HepG2 (cell line): ENCODE results near the gene ABAT. TPM values are rescaled to one million over a fixed set of nuclear protein-coding genes. Genes with fewer than 3 reads are reported as not detected.

ENCODE experiments used
- CHD4 ChIP-seq: fragments of 200-600 bp; sonication (generic); IDR thresholded peaks from 2 replicates; pipeline ENCODE4 v1.7.0; 2017; ENCODE audit warnings: mild to moderate bottlenecking, low read length, borderline replicate concordance
- ETV5 ChIP-seq: IDR thresholded peaks from 2 replicates; pipeline ENCODE4 v1.6.1; 2018; ENCODE audit warnings: missing biosample characterization, missing genetic modification reagents, inconsistent platforms, borderline replicate concordance
- HMGA1 ChIP-seq: sonication (generic); formaldehyde crosslinking; conservative IDR thresholded peaks from 2 replicates; pipeline ENCODE4 v1.4.0; 2020; ENCODE audit warnings: missing genetic modification reagents
- KLF16 ChIP-seq, 2 experiments: sonication (generic) in 1 of 2; formaldehyde crosslinking in 1 of 2; IDR thresholded peaks; 2 replicates each; pipeline versions ENCODE4 v1.6.1 to v1.8.0; 2016 to 2023; ENCODE audit warnings: missing genetic modification reagents in 2 of 2, missing compliant biosample characterization in 1 of 2
- MYC ChIP-seq: sonication (generic); formaldehyde crosslinking; IDR thresholded peaks from 2 replicates; pipeline ENCODE4 v1.9.0; 2021; ENCODE audit warnings: missing genetic modification reagents, borderline replicate concordance
- NPAS2 ChIP-seq: sonication (generic); formaldehyde crosslinking; IDR thresholded peaks from 2 replicates; pipeline ENCODE4 v1.8.0; 2022; ENCODE audit warnings: mild to moderate bottlenecking, missing genetic modification reagents, borderline replicate concordance
- NR2C2 ChIP-seq: sonication (generic); formaldehyde crosslinking; IDR thresholded peaks from 2 replicates; pipeline ENCODE4 v1.4.0; 2020; ENCODE audit warnings: missing genetic modification reagents, mild to moderate bottlenecking, moderate library complexity, borderline replicate concordance
- REL ChIP-seq: sonication (generic); formaldehyde crosslinking; conservative IDR thresholded peaks from 2 replicates; pipeline ENCODE4 v1.8.0; 2022; ENCODE audit warnings: mild to moderate bottlenecking, missing genetic modification reagents, moderate library complexity
- REXO4 ChIP-seq: sonication (generic); formaldehyde crosslinking; IDR thresholded peaks from 2 replicates; pipeline ENCODE4 v1.8.0; 2022; ENCODE audit warnings: missing genetic modification reagents, mild to moderate bottlenecking, borderline replicate concordance
- RXRB ChIP-seq: IDR thresholded peaks from 2 replicates; pipeline ENCODE4 v1.6.1; 2016; ENCODE audit warnings: borderline replicate concordance, missing genetic modification reagents, missing compliant biosample characterization
- SKI ChIP-seq: fragments of 450-650 bp; IDR thresholded peaks from one replicate; pipeline ENCODE4 v1.6.1; 2018; ENCODE audit warnings: mild to moderate bottlenecking; ENCODE audit not compliant: partially characterized antibody
- SMAD1 ChIP-seq: sonication (generic); formaldehyde crosslinking; IDR thresholded peaks from 2 replicates; pipeline ENCODE4 v1.4.0; 2020; ENCODE audit warnings: missing genetic modification reagents, low read depth, mild to moderate bottlenecking, borderline replicate concordance
- ZMYM2 ChIP-seq: sonication (generic); formaldehyde crosslinking; IDR thresholded peaks from 2 replicates; pipeline ENCODE4 v1.8.0; 2022; ENCODE audit warnings: mild to moderate bottlenecking, missing genetic modification reagents
- ZNF124 ChIP-seq: sonication (generic); formaldehyde crosslinking; IDR thresholded peaks from 2 replicates; pipeline ENCODE4 v1.4.0; 2020; ENCODE audit warnings: missing genetic modification reagents
- ZNF354B ChIP-seq: sonication (generic); formaldehyde crosslinking; IDR thresholded peaks from 2 replicates; pipeline ENCODE4 v1.8.0; 2022; ENCODE audit warnings: mild to moderate bottlenecking, missing genetic modification reagents
- ZNF362 ChIP-seq: sonication (generic); formaldehyde crosslinking; IDR thresholded peaks from 2 replicates; pipeline ENCODE4 v1.4.0; 2020; ENCODE audit warnings: missing genetic modification reagents, mild to moderate bottlenecking, borderline replicate concordance
- ZNF569 ChIP-seq: sonication (generic); formaldehyde crosslinking; IDR thresholded peaks from 2 replicates; pipeline ENCODE4 v1.5.0; 2020; ENCODE audit warnings: mild to moderate bottlenecking, missing genetic modification reagents, moderate library complexity, borderline replicate concordance
- polyA plus RNA-seq, 8 experiments: library from polyadenylated mRNA; depleted of rRNA in 3 of 8; stranded (reverse) in 7 of 8; unstranded in 1 of 8; fragments of >200 nt; fragmentation: Illumina TruSeq in 4 of 8; extraction: Trizol in 4 of 8; gene quantifications; 2 replicates each; pipeline versions ENCODE4 v1.2.1 to v1.2.3, GENCODE V29; 2011 to 2016; ENCODE audit warnings: low read depth in 4 of 8, missing spikeins in 1 of 8, mixed read lengths in 1 of 8; ENCODE audit not compliant: insufficient read depth in 1 of 8
- total RNA-seq, 5 experiments: library from RNA; depleted of rRNA; stranded (reverse); fragments of >200 nt; fragmentation: Illumina TruSeq; extraction: Trizol; gene quantifications; 2 replicates each; pipeline ENCODE4 v1.2.3, GENCODE V29; 2016; ENCODE audit warnings: low read depth in 1 of 5
- TF ChIP-seq, protein P1 (sequence below), 2 experiments: fragments of 450-650 bp in 1 of 2; sonication (generic) in 1 of 2; formaldehyde crosslinking in 1 of 2; IDR thresholded peaks; 2 replicates each; pipeline versions ENCODE4 v1.6.1 to v1.8.0; 2016 to 2022; ENCODE audit warnings: antibody characterized with exemption in 1 of 2, mild to moderate bottlenecking in 1 of 2, missing genetic modification reagents in 1 of 2

Gene ABAT
- total and polyA plus RNA-seq, 2 of the 13 experiments (the other 11 are each of a cell fraction or from before 2014, with no cell fraction given): 47.6 to 97.3 TPM

DNA sequence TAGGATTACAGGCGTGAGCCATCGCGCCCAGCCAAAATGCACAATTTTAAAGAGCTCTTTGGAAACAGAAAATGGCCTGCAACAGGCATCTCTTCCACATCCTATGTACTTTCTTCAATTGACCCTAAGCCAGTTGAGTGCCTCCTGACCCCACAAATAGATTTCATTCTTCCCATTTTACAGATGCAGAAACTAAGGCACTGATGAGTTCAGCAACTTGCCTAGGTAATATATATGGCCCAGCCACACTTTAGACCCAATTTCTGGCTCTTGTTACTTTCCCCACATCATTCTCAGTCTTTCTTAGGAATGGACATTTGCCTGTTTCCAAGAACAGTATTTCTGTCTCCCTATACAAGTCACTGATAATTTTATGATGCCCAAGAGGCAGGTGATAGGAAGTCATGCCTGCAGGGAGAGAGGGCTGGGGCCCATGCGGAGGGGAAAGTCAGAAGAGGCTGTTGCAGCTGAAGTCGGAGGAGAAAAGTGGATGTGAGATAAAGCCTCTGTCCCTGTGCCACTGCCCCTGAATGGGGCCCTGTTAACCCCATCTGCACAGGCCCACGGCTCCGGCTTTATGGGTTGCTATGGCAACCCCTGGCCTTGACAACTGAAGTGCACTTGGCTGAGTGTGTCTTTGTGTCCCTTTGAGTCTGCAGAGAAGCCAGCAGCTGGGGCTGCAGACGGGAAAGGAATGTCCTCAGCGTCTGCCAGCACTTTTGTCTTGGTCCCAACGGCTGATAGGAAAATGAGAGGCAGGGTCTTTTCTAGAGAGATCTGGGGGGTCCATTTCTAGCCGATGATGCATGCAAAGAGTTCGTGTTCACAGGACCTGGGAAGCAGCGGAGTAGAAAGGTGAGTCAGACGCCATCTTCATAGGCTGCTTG, 45.9 kb downstream of the ABAT start (continued):
- TF ChIP-seq ETV5: no peak
- TF ChIP-seq REXO4 (CRISPR knock-in tag): no peak
- TF ChIP-seq NR2C2 (CRISPR knock-in tag): 0 out of 2 replicates have a peak, but pooled peaks have one; percentile 18
- no peak for TF ChIP-seq ZNF354B (CRISPR knock-in tag)
- TF ChIP-seq ZNF362 (CRISPR knock-in tag): no peak
- no peak for TF ChIP-seq REL (CRISPR knock-in tag)
- no peak for TF ChIP-seq ZMYM2 (CRISPR knock-in tag)
- TF ChIP-seq, protein P1, sequence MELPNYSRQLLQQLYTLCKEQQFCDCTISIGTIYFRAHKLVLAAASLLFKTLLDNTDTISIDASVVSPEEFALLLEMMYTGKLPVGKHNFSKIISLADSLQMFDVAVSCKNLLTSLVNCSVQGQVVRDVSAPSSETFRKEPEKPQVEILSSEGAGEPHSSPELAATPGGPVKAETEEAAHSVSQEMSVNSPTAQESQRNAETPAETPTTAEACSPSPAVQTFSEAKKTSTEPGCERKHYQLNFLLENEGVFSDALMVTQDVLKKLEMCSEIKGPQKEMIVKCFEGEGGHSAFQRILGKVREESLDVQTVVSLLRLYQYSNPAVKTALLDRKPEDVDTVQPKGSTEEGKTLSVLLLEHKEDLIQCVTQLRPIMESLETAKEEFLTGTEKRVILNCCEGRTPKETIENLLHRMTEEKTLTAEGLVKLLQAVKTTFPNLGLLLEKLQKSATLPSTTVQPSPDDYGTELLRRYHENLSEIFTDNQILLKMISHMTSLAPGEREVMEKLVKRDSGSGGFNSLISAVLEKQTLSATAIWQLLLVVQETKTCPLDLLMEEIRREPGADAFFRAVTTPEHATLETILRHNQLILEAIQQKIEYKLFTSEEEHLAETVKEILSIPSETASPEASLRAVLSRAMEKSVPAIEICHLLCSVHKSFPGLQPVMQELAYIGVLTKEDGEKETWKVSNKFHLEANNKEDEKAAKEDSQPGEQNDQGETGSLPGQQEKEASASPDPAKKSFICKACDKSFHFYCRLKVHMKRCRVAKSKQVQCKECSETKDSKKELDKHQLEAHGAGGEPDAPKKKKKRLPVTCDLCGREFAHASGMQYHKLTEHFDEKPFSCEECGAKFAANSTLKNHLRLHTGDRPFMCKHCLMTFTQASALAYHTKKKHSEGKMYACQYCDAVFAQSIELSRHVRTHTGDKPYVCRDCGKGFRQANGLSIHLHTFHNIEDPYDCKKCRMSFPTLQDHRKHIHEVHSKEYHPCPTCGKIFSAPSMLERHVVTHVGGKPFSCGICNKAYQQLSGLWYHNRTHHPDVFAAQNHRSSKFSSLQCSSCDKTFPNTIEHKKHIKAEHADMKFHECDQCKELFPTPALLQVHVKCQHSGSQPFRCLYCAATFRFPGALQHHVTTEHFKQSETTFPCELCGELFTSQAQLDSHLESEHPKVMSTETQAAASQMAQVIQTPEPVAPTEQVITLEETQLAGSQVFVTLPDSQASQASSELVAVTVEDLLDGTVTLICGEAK (IDR thresholded peaks at IDR 0.05): no peak
- TF ChIP-seq, protein P1 (CRISPR knock-in tag; IDR thresholded peaks at IDR 0.05): 0 out of 2 replicates have a peak, but pooled peaks have one; percentile 20
- TF ChIP-seq SKI: peak; percentile 62
- 0 out of 2 replicates have a peak, but pooled peaks have one; percentile 11 for TF ChIP-seq MYC
- peak in 1 of 2 experiments; percentile 56; a peak in 1 of 4 replicates for TF ChIP-seq KLF16 (CRISPR knock-in tag; IDR thresholded peaks at IDR 0.05)
- TF ChIP-seq ZNF569 (CRISPR knock-in tag): no peak
- TF ChIP-seq RXRB (CRISPR knock-in tag): 0 out of 2 replicates have a peak, but pooled peaks have one; percentile 32
- TF ChIP-seq CHD4: peak; percentile 83
- no peak for TF ChIP-seq HMGA1 (CRISPR knock-in tag)
- peak; percentile 44; the same call in 1 of the 2 replicates for TF ChIP-seq ZNF124 (CRISPR knock-in tag)
- TF ChIP-seq SMAD1 (CRISPR knock-in tag): no peak
- no peak for TF ChIP-seq NPAS2 (CRISPR knock-in tag)
